Activated B cell treated with CpG ODN at 0.5 μM for 24 hours (primary cell): Measurements from ENCODE around the gene RRP8. TPM values are rescaled to one million over a fixed set of nuclear protein-coding genes. Genes with fewer than 3 reads are reported as not detected.
A peak's percentile ranks its signal among the peaks of the same experiment; 100 is the strongest.

Source experiments
- ATAC-seq: fragments of 200-7000 bp; cut with Tn5 transposase; one replicate; pipeline ENCODE4 v1.10.0; 2021; ENCODE audit warnings: low read depth, mild to moderate bottlenecking, moderate library complexity
- CTCF ChIA-PET: fragments of 350-600 bp; sonication (Branson Sonifier 250); formaldehyde crosslinking; loops from one replicate; lab custom pipeline; 2021; ENCODE audit warnings: antibody characterized with exemption; lab: Charles Lee
- POLR2A ChIA-PET: fragments of 350-600 bp; sonication (Branson Sonifier 250); formaldehyde crosslinking; loops from one replicate; lab custom pipeline; 2021; ENCODE audit warnings: antibody characterized with exemption; lab: Charles Lee
- DNase-seq: peaks from one replicate; pipeline ENCODE4 v3.0.0; 2022
- H3K27ac Mint-ChIP-seq: one replicate; pipeline ENCODE4 v1.8.0; 2020; ENCODE audit warnings: mixed read lengths
- H3K27me3 Mint-ChIP-seq: one replicate; pipeline ENCODE4 v1.8.0; 2021; ENCODE audit warnings: mixed read lengths
- H3K36me3 Mint-ChIP-seq: one replicate; pipeline ENCODE4 v1.8.0; 2021; ENCODE audit warnings: low read depth, mixed read lengths
- H3K4me1 Mint-ChIP-seq: one replicate; pipeline ENCODE4 v1.8.0; 2021; ENCODE audit warnings: mixed read lengths
- H3K4me3 Mint-ChIP-seq: one replicate; pipeline ENCODE4 v1.8.0; 2020; ENCODE audit warnings: mild to moderate bottlenecking, mixed read lengths
- H3K9me3 Mint-ChIP-seq: one replicate; pipeline ENCODE4 v1.8.0; 2020; ENCODE audit warnings: mixed read lengths
- CTCF ChIP-seq: fragments of 200-600 bp; IDR thresholded peaks from one replicate; pipeline ENCODE4 v1.8.0; 2022; ENCODE audit warnings: antibody characterized with exemption, mild to moderate bottlenecking
- intact Hi-C: fragments of 100-400 bp; cut with micrococcal nuclease; formaldehyde crosslinking; loops from one replicate; pipeline ENCODE4 v1.15.1; 2024
- total RNA-seq: library from RNA; stranded (reverse); gene quantifications from 2 replicates; pipeline ENCODE4 v1.2.3, GENCODE V29; 2022

Gene RRP8
- total RNA-seq, 1 donor from 2014 or later = 29.1 TPM

GRCh38 chr11:6621711-6622211, 18.3 kb upstream of the RRP8 start:
- DNase-seq (peak; percentile 14), ATAC-seq (no peak)
- Mint-ChIP-seq H3K9me3 (no peaks in the 10 kb centered on the region), H3K27me3 (no peaks in the 10 kb centered on the region), H3K36me3 (peaks cover 4% of the 10 kb centered on the region), H3K4me3 (no peak overlapping the region), H3K27ac (no peak overlapping the region), H3K4me1 (peaks cover 4% of the 10 kb centered on the region)
- ChIA-PET POLR2A (interaction anchor here (0.9 to 1.9 kb wide), 6 partner anchors 9 to 62 kb away, joined by 3 to 11 read pairs (median 4); partner anchors contain the start of genes ILK, MRPL17 and TAF10), CTCF (no interaction called here)
- intact Hi-C loops = no loop called here
- no peak for TF ChIP-seq CTCF

- no peak overlapping the region for H3K27ac Mint-ChIP-seq
- no peak for TF ChIP-seq CTCF
- H3K9me3 Mint-ChIP-seq = no peaks in the 10 kb centered on the region
Observed at GRCh38 chr11:6620636-6621035, 17.2 kb upstream of the RRP8 start.

GRCh38 chr11:6619004-6619745, 15.8 kb upstream of the RRP8 start, which contains the start of gene TPP1:
TSS of gene TPP1 (minus strand) at chr11:6619422. CDS start at chr11:6619400, 22 bp downstream.
- H3K4me1 Mint-ChIP-seq = peaks cover 7% of the 10 kb centered on the region
- H3K4me3 Mint-ChIP-seq = no peak within 1 kb of the TSS
- no peaks in the 10 kb centered on the region for H3K27me3 Mint-ChIP-seq
- ChIA-PET POLR2A (interaction anchor here (0.5 to 3.5 kb wide), 20 partner anchors 8 to 928 kb away, joined by 3 to 69 read pairs (median 7); partner anchors contain the start of genes ARFIP2, DCHS1, ILK and MRPL17), CTCF (interaction anchor here (1.0 to 3.0 kb wide), 11 partner anchors 8 to 919 kb away, joined by 3 to 26 read pairs (median 5); partner anchors contain the start of genes ILK and MRPL17)
- peaks cover 8% of the 10 kb centered on the region for H3K36me3 Mint-ChIP-seq
- no peaks in the 10 kb centered on the region for H3K9me3 Mint-ChIP-seq
- intact Hi-C loops = loop anchor here (1.0 to 2.0 kb wide), 5 partner anchors 16 to 228 kb away; partner anchors contain the start of genes ARFIP2, ILK, MRPL17 and RRP8
- DNase-seq (peak; percentile 87), ATAC-seq (peak; percentile 89)
- no peak for TF ChIP-seq CTCF
- H3K27ac Mint-ChIP-seq = no peak within 1 kb of the TSS

More at GRCh38 chr11:6620636-6621035, 17.2 kb upstream of the RRP8 start:
- no peak overlapping the region for H3K4me3 Mint-ChIP-seq
- no peaks in the 10 kb centered on the region for H3K27me3 Mint-ChIP-seq
- ChIA-PET CTCF (interaction anchor here (0.7 to 1.4 kb wide), 3 partner anchors 47 to 99 kb away, joined by 3 to 6 read pairs (median 6); partner anchors contain the start of gene MRPL17), POLR2A (interaction anchor here (1.0 to 1.9 kb wide), 5 partner anchors 8 to 62 kb away, joined by 3 to 11 read pairs (median 4); partner anchors contain the start of genes MRPL17 and TAF10)
- intact Hi-C loops = no loop called here
- ATAC-seq (no peak), DNase-seq (no peak)
- H3K4me1 Mint-ChIP-seq = peaks cover 7% of the 10 kb centered on the region
- H3K36me3 Mint-ChIP-seq = peaks cover 8% of the 10 kb centered on the region

- H3K36me3 Mint-ChIP-seq = peaks cover 8% of the 10 kb centered on the region
- H3K4me3 Mint-ChIP-seq = no peak overlapping the region
- ChIA-PET CTCF (interaction anchor here (0.6 to 3.0 kb wide), 12 partner anchors 9 to 918 kb away, joined by 3 to 26 read pairs (median 5); partner anchors contain the start of genes ILK and MRPL17), POLR2A (interaction anchor here (0.6 to 3.5 kb wide), 21 partner anchors 9 to 927 kb away, joined by 3 to 69 read pairs (median 6); partner anchors contain the start of genes ARFIP2, DCHS1, ILK and MRPL17)
- H3K9me3 Mint-ChIP-seq = no peaks in the 10 kb centered on the region
- no peak for TF ChIP-seq CTCF
- no peak overlapping the region for H3K27ac Mint-ChIP-seq
- ATAC-seq = peak; percentile 49
- intact Hi-C loops = loop anchor here (1.0 to 2.0 kb wide), 6 partner anchors 15 to 228 kb away; partner anchors contain the start of genes ARFIP2, ILK, MRPL17 and RRP8
- no peaks in the 10 kb centered on the region for H3K27me3 Mint-ChIP-seq
- H3K4me1 Mint-ChIP-seq = peaks cover 7% of the 10 kb centered on the region
- peak; percentile 46 for DNase-seq
Observed at GRCh38 chr11:6618117-6619003, 14.9 kb upstream of the RRP8 start.
